ENCODE measurements around the gene RNF20.

DNA sequence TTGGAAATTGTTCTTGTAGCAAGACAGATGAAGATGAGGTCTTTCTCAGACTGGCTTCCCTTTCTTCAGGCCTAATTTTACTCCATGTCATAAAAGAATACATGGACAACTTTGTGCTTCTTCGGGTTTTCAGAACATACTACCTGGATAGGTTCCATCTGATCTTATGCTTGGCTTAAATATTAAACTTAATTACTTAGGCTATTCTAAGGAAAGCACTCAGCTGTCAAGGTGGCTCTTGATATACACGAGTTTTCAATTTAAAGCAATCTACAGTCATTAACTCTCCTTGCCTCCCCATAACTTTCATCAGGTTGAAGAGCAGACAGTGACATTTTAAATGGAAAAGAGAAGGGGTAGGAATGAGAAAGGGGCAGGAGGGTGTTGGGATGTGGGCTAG is 70.6 kb downstream of the RNF20 start:
- TF ChIP-seq, protein P1, sequence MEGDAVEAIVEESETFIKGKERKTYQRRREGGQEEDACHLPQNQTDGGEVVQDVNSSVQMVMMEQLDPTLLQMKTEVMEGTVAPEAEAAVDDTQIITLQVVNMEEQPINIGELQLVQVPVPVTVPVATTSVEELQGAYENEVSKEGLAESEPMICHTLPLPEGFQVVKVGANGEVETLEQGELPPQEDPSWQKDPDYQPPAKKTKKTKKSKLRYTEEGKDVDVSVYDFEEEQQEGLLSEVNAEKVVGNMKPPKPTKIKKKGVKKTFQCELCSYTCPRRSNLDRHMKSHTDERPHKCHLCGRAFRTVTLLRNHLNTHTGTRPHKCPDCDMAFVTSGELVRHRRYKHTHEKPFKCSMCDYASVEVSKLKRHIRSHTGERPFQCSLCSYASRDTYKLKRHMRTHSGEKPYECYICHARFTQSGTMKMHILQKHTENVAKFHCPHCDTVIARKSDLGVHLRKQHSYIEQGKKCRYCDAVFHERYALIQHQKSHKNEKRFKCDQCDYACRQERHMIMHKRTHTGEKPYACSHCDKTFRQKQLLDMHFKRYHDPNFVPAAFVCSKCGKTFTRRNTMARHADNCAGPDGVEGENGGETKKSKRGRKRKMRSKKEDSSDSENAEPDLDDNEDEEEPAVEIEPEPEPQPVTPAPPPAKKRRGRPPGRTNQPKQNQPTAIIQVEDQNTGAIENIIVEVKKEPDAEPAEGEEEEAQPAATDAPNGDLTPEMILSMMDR (IDR thresholded peaks at IDR 0.05; ENCODE audit: insufficient read depth, low read length), result no peak
- no peak for TF ChIP-seq GABPA (IDR thresholded peaks at IDR 0.05; ENCODE audit: low read depth)
- TF ChIP-seq, protein P2, sequence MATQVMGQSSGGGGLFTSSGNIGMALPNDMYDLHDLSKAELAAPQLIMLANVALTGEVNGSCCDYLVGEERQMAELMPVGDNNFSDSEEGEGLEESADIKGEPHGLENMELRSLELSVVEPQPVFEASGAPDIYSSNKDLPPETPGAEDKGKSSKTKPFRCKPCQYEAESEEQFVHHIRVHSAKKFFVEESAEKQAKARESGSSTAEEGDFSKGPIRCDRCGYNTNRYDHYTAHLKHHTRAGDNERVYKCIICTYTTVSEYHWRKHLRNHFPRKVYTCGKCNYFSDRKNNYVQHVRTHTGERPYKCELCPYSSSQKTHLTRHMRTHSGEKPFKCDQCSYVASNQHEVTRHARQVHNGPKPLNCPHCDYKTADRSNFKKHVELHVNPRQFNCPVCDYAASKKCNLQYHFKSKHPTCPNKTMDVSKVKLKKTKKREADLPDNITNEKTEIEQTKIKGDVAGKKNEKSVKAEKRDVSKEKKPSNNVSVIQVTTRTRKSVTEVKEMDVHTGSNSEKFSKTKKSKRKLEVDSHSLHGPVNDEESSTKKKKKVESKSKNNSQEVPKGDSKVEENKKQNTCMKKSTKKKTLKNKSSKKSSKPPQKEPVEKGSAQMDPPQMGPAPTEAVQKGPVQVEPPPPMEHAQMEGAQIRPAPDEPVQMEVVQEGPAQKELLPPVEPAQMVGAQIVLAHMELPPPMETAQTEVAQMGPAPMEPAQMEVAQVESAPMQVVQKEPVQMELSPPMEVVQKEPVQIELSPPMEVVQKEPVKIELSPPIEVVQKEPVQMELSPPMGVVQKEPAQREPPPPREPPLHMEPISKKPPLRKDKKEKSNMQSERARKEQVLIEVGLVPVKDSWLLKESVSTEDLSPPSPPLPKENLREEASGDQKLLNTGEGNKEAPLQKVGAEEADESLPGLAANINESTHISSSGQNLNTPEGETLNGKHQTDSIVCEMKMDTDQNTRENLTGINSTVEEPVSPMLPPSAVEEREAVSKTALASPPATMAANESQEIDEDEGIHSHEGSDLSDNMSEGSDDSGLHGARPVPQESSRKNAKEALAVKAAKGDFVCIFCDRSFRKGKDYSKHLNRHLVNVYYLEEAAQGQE (IDR thresholded peaks at IDR 0.05; ENCODE audit: insufficient replicate concordance, low read depth), result no peak
